WTC11 (cell line): Measurements from ENCODE around the gene MOSPD3.

ENCODE experiments used
- IRF2 ChIP-seq: sonication (generic); formaldehyde crosslinking; IDR thresholded peaks from 2 replicates; pipeline ENCODE4 v1.8.0; 2022; ENCODE audit warnings: low read depth, missing genetic modification reagents, borderline replicate concordance
- JUN ChIP-seq: sonication (generic); formaldehyde crosslinking; IDR thresholded peaks from 2 replicates; pipeline ENCODE4 v1.8.0; 2023; ENCODE audit warnings: mild to moderate bottlenecking, missing genetic modification reagents
- MXD4 ChIP-seq: fragments of 250-450 bp; sonication (Bioruptor Pico); IDR thresholded peaks from 2 replicates; pipeline ENCODE4 v1.8.0; 2021; ENCODE audit warnings: mild to moderate bottlenecking, moderate library complexity, borderline replicate concordance
- NFE2L1 ChIP-seq: sonication (generic); formaldehyde crosslinking; IDR thresholded peaks from 2 replicates; pipeline ENCODE4 v1.8.1; 2023; ENCODE audit warnings: missing genetic modification reagents
- NFYB ChIP-seq: sonication (generic); formaldehyde crosslinking; conservative IDR thresholded peaks from 2 replicates; pipeline ENCODE4 v1.8.0; 2022; ENCODE audit warnings: low read depth, missing genetic modification reagents
- NR1H2 ChIP-seq: sonication (generic); formaldehyde crosslinking; IDR thresholded peaks from 2 replicates; pipeline ENCODE4 v1.9.0; 2021; ENCODE audit warnings: mild to moderate bottlenecking, moderate library complexity, missing genetic modification reagents
- SMAD3 ChIP-seq: sonication (generic); formaldehyde crosslinking; IDR thresholded peaks from 2 replicates; pipeline ENCODE4 v1.8.0; 2022; ENCODE audit warnings: missing genetic modification reagents, mild to moderate bottlenecking, borderline replicate concordance
- ZNF263 ChIP-seq: sonication (generic); formaldehyde crosslinking; IDR thresholded peaks from 2 replicates; pipeline ENCODE4 v1.8.1; 2022; ENCODE audit warnings: low read depth, mild to moderate bottlenecking, moderate library complexity, missing genetic modification reagents
- TF ChIP-seq, protein P1 (sequence below): sonication (generic); formaldehyde crosslinking; IDR thresholded peaks from 2 replicates; pipeline ENCODE4 v1.8.1; 2022; ENCODE audit warnings: low read depth, missing genetic modification reagents, borderline replicate concordance
- TF ChIP-seq, protein P2 (sequence below): fragments of 200-600 bp; IDR thresholded peaks from 2 replicates; pipeline ENCODE4 v1.8.0; 2022; ENCODE audit warnings: antibody characterized with exemption
- TF ChIP-seq, protein P3 (sequence below): sonication (generic); formaldehyde crosslinking; IDR thresholded peaks from 2 replicates; pipeline ENCODE4 v1.8.1; 2023; ENCODE audit warnings: mild to moderate bottlenecking, moderate library complexity, missing genetic modification reagents
- TF ChIP-seq, protein P4 (sequence below): sonication (generic); formaldehyde crosslinking; IDR thresholded peaks from 2 replicates; pipeline ENCODE4 v1.8.1; 2023; ENCODE audit warnings: mild to moderate bottlenecking, missing genetic modification reagents, moderate library complexity

DNA sequence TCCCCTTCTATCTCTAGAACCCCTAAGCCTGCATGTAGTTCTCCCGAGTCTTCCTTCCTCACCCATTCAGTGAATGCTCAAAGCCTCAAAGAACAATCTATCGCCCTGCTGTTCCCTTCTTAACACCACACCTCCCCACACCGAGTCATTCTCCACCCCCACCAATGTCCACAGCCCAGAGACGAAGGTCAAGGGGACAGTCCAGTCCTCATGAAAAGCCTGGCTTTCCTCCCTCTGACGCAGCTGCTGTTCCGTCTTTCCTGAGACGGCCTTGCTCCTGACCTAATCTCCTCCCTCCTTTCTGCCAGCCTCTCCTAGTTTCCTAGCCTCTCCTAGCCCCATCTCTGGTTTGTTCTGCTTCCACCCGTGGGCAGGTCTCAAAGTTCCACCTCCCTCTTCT is 9.2 kb downstream of the MOSPD3 start:
- TF ChIP-seq, protein P1, sequence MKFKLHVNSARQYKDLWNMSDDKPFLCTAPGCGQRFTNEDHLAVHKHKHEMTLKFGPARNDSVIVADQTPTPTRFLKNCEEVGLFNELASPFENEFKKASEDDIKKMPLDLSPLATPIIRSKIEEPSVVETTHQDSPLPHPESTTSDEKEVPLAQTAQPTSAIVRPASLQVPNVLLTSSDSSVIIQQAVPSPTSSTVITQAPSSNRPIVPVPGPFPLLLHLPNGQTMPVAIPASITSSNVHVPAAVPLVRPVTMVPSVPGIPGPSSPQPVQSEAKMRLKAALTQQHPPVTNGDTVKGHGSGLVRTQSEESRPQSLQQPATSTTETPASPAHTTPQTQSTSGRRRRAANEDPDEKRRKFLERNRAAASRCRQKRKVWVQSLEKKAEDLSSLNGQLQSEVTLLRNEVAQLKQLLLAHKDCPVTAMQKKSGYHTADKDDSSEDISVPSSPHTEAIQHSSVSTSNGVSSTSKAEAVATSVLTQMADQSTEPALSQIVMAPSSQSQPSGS = no peak
- TF ChIP-seq ZNF263 = no peak
- TF ChIP-seq, protein P2, sequence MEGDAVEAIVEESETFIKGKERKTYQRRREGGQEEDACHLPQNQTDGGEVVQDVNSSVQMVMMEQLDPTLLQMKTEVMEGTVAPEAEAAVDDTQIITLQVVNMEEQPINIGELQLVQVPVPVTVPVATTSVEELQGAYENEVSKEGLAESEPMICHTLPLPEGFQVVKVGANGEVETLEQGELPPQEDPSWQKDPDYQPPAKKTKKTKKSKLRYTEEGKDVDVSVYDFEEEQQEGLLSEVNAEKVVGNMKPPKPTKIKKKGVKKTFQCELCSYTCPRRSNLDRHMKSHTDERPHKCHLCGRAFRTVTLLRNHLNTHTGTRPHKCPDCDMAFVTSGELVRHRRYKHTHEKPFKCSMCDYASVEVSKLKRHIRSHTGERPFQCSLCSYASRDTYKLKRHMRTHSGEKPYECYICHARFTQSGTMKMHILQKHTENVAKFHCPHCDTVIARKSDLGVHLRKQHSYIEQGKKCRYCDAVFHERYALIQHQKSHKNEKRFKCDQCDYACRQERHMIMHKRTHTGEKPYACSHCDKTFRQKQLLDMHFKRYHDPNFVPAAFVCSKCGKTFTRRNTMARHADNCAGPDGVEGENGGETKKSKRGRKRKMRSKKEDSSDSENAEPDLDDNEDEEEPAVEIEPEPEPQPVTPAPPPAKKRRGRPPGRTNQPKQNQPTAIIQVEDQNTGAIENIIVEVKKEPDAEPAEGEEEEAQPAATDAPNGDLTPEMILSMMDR = no peak
- no peak for TF ChIP-seq SMAD3 (CRISPR knock-in tag)
- no peak for TF ChIP-seq JUN (CRISPR knock-in tag)
- no peak for TF ChIP-seq NFYB (CRISPR knock-in tag)
- no peak for TF ChIP-seq MXD4
- no peak for TF ChIP-seq NFE2L1 (CRISPR knock-in tag)
- TF ChIP-seq NR1H2 (CRISPR knock-in tag) = no peak
- TF ChIP-seq, protein P3, sequence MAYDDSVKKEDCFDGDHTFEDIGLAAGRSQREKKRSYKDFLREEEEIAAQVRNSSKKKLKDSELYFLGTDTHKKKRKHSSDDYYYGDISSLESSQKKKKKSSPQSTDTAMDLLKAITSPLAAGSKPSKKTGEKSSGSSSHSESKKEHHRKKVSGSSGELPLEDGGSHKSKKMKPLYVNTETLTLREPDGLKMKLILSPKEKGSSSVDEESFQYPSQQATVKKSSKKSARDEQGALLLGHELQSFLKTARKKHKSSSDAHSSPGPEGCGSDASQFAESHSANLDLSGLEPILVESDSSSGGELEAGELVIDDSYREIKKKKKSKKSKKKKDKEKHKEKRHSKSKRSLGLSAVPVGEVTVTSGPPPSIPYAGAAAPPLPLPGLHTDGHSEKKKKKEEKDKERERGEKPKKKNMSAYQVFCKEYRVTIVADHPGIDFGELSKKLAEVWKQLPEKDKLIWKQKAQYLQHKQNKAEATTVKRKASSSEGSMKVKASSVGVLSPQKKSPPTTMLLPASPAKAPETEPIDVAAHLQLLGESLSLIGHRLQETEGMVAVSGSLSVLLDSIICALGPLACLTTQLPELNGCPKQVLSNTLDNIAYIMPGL (CRISPR knock-in tag) = no peak
- TF ChIP-seq IRF2 = no peak
- TF ChIP-seq, protein P4, sequence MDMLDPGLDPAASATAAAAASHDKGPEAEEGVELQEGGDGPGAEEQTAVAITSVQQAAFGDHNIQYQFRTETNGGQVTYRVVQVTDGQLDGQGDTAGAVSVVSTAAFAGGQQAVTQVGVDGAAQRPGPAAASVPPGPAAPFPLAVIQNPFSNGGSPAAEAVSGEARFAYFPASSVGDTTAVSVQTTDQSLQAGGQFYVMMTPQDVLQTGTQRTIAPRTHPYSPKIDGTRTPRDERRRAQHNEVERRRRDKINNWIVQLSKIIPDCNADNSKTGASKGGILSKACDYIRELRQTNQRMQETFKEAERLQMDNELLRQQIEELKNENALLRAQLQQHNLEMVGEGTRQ = no peak
